H1 (cell line): Measurements from ENCODE around the gene LY6G6F. TPM values are rescaled to one million over a fixed set of nuclear protein-coding genes. Genes with fewer than 3 reads are reported as not detected.

Experiments
- CTCF ChIA-PET: fragments of 300-600 bp; sonication (Branson Sonifier 250); formaldehyde crosslinking; loops from one replicate; lab custom pipeline; 2021; ENCODE audit not compliant: partially characterized antibody; lab: Charles Lee
- POLR2A ChIA-PET: fragments of 300-600 bp; sonication (Branson Sonifier 250); formaldehyde crosslinking; loops from one replicate; lab custom pipeline; 2021; ENCODE audit warnings: inconsistent platforms; ENCODE audit not compliant: partially characterized antibody; lab: Charles Lee
- DNase-seq, 2 experiments: peaks; one replicate each; pipeline versions ENCODE4 v3.0.0 to v3.0.0-alpha.2; 2010 to 2022; ENCODE audit warnings: low spot score in 2 of 2, low read depth in 1 of 2, mixed read lengths in 1 of 2
- FAIRE-seq: peaks from 2 replicates; lab custom pipeline; 2011; peaks lifted over from hg19 to GRCh38; lab: Jason Lieb, UNC
- H2AFZ ChIP-seq: 2 replicates; pipeline ENCODE4 v1.8.1; 2012; ENCODE audit warnings: low read length, inconsistent platforms
- H2AK5ac ChIP-seq: 2 replicates; pipeline ENCODE4 v1.6.1; 2013; ENCODE audit warnings: low read depth, low read length
- H2BK120ac ChIP-seq: replicated peaks from 2 replicates; pipeline ENCODE3; 2013; ENCODE audit warnings: low read depth, low read length, inconsistent platforms
- H2BK12ac ChIP-seq: 2 replicates; pipeline ENCODE4 v1.6.1; 2013; ENCODE audit warnings: low read depth, low read length
- H2BK15ac ChIP-seq: 2 replicates; pipeline ENCODE4 v1.6.1; 2013; ENCODE audit warnings: low read length
- H2BK20ac ChIP-seq: 2 replicates; pipeline ENCODE4 v1.6.1; 2013; ENCODE audit warnings: low read length
- H2BK5ac ChIP-seq: 2 replicates; pipeline ENCODE4 v1.6.1; 2013; ENCODE audit warnings: low read depth, low read length
- H3K14ac ChIP-seq: 2 replicates; pipeline ENCODE4 v1.6.1; 2013; ENCODE audit warnings: inconsistent platforms; ENCODE audit not compliant: insufficient read length
- H3K18ac ChIP-seq: 2 replicates; pipeline ENCODE4 v1.6.1; 2013; ENCODE audit warnings: low read length; ENCODE audit errors: extremely low read depth
- H3K23ac ChIP-seq: 2 replicates; pipeline ENCODE4 v1.6.1; 2013; ENCODE audit warnings: inconsistent platforms; ENCODE audit not compliant: insufficient read length
- H3K23me2 ChIP-seq: 2 replicates; pipeline ENCODE4 v1.6.1; 2013; ENCODE audit warnings: low read depth, low read length
- H3K27ac ChIP-seq: 2 replicates; pipeline ENCODE4 v1.6.1; 2011; ENCODE audit warnings: low read depth, low read length, inconsistent platforms
- H3K27me3 ChIP-seq, 4 experiments: replicated peaks in 1 of 4; 1 replicate in 1 of 4; 2 replicates in 3 of 4; pipeline versions ENCODE4 v1.6.1 to v1.8.1; 2011 to 2013; ENCODE audit warnings: low read length in 3 of 4, mild to moderate bottlenecking in 3 of 4, inconsistent platforms in 2 of 4, mixed read lengths in 2 of 4, moderate library complexity in 1 of 4; ENCODE audit not compliant: control insufficient read depth in 3 of 4, insufficient read depth in 3 of 4; ENCODE audit errors: extremely low read depth in 1 of 4
- H3K36me3 ChIP-seq, 4 experiments: 2 replicates each; pipeline versions ENCODE4 v1.6.1 to v1.8.1; 2011 to 2013; ENCODE audit warnings: mild to moderate bottlenecking in 4 of 4, low read length in 3 of 4, moderate library complexity in 2 of 4, control low read depth in 1 of 4, inconsistent platforms in 1 of 4; ENCODE audit not compliant: insufficient read depth in 4 of 4, control insufficient read depth in 2 of 4
- H3K4ac ChIP-seq: replicated peaks from 2 replicates; pipeline ENCODE3; 2013; ENCODE audit warnings: low read length, low read depth, mixed read lengths, inconsistent platforms; ENCODE audit not compliant: insufficient read length
- H3K4me1 ChIP-seq, 4 experiments: replicated peaks in 1 of 4; 1 replicate in 1 of 4; 2 replicates in 3 of 4; pipeline versions ENCODE4 v1.6.1 to v1.8.1; 2011 to 2013; ENCODE audit warnings: low read length in 3 of 4, inconsistent platforms in 2 of 4, mixed read lengths in 1 of 4; ENCODE audit not compliant: insufficient read depth in 4 of 4, control insufficient read depth in 3 of 4
- H3K4me2 ChIP-seq, 2 experiments: 2 replicates each; pipeline versions ENCODE4 v1.6.1 to v1.8.1; 2011 to 2013; ENCODE audit warnings: low read depth in 2 of 2, low read length in 2 of 2, control low read depth in 1 of 2, inconsistent platforms in 1 of 2, mild to moderate bottlenecking in 1 of 2; ENCODE audit not compliant: insufficient read depth in 1 of 2
- H3K4me3 ChIP-seq, 4 experiments: fragments of 200-600, 300-600 bp in 1 of 4; sonication (generic), shearing (Covaris generic), sonication (Bioruptor Twin) in 1 of 4; 2 replicates each; pipeline versions ENCODE4 v1.5.1 to v1.8.1; 2011 to 2016; ENCODE audit warnings: low read length in 4 of 4, low read depth in 3 of 4, control low read depth in 2 of 4, inconsistent platforms in 2 of 4, mild to moderate bottlenecking in 2 of 4, mixed read lengths in 1 of 4, moderate library complexity in 1 of 4; ENCODE audit not compliant: insufficient read depth in 2 of 4; ENCODE audit errors: extremely low read depth in 1 of 4
- H3K56ac ChIP-seq: replicated peaks from 2 replicates; pipeline ENCODE3; 2013; ENCODE audit warnings: low read depth, mild to moderate bottlenecking, mixed read lengths, low read length, inconsistent platforms; ENCODE audit not compliant: insufficient read length
- H3K79me1 ChIP-seq: 2 replicates; pipeline ENCODE4 v1.6.1; 2013; ENCODE audit warnings: low read depth, low read length, control low read depth
- H3K79me2 ChIP-seq, 2 experiments: 2 replicates each; pipeline versions ENCODE4 v1.6.1 to v1.8.1; 2012 to 2013; ENCODE audit warnings: low read length in 2 of 2, mild to moderate bottlenecking in 2 of 2, inconsistent platforms in 1 of 2; ENCODE audit not compliant: insufficient read depth in 2 of 2, control insufficient read depth in 1 of 2
- H3K9ac ChIP-seq, 4 experiments: replicated peaks in 1 of 4; 1 replicate in 1 of 4; 2 replicates in 3 of 4; pipeline versions ENCODE4 v1.6.1 to v1.8.1; 2011 to 2013; ENCODE audit warnings: low read depth in 3 of 4, low read length in 3 of 4, control low read depth in 2 of 4, mild to moderate bottlenecking in 2 of 4, moderate library complexity in 2 of 4, inconsistent platforms in 1 of 4; ENCODE audit errors: extremely low read depth in 1 of 4
- H3K9me3 ChIP-seq, 2 experiments: 2 replicates each; pipeline versions ENCODE4 v1.6.1 to v1.8.1; 2012 to 2013; ENCODE audit warnings: mild to moderate bottlenecking in 2 of 2, moderate library complexity in 2 of 2, control low read depth in 1 of 2, inconsistent platforms in 1 of 2, low read depth in 1 of 2, low read length in 1 of 2, mixed read lengths in 1 of 2; ENCODE audit not compliant: insufficient read depth in 2 of 2
- H4K20me1 ChIP-seq, 2 experiments: replicated peaks in 1 of 2; 2 replicates each; pipeline versions ENCODE3 to v1.8.1; 2011 to 2013; ENCODE audit warnings: inconsistent platforms in 2 of 2, low read length in 2 of 2, mild to moderate bottlenecking in 1 of 2; ENCODE audit not compliant: insufficient read depth in 2 of 2, control insufficient read depth in 1 of 2
- H4K5ac ChIP-seq: 2 replicates; pipeline ENCODE4 v1.6.1; 2013; ENCODE audit warnings: low read length, low read depth, mixed read lengths, inconsistent platforms; ENCODE audit not compliant: insufficient read length
- H4K8ac ChIP-seq: 2 replicates; pipeline ENCODE4 v1.8.0; 2013; ENCODE audit warnings: mild to moderate bottlenecking, moderate library complexity, low read length, inconsistent platforms; ENCODE audit not compliant: insufficient read depth; ENCODE audit errors: extremely low read depth
- H4K91ac ChIP-seq: replicated peaks from 2 replicates; pipeline ENCODE3; 2013; ENCODE audit warnings: low read length, mixed read lengths, inconsistent platforms; ENCODE audit not compliant: insufficient read length
- CHD1 ChIP-seq: IDR thresholded peaks from 2 replicates; pipeline ENCODE4 v1.6.1; 2012; ENCODE audit warnings: low read depth, low read length, improper control_type of control experiment
- CTCF ChIP-seq, 3 experiments: IDR thresholded peaks; 1 replicate in 2 of 3; 2 replicates in 1 of 3; pipeline versions ENCODE4 v1.5.1 to v1.6.1; 2011; ENCODE audit warnings: low read length in 3 of 3, mild to moderate bottlenecking in 3 of 3, inconsistent platforms in 2 of 3, low read depth in 1 of 3, moderate library complexity in 1 of 3; ENCODE audit not compliant: insufficient read depth in 1 of 3; ENCODE audit errors: control extremely low read depth in 1 of 3
- GABPA ChIP-seq: IDR thresholded peaks from 2 replicates; pipeline ENCODE4 v1.6.1; 2011; ENCODE audit warnings: mild to moderate bottlenecking, low read length, moderate library complexity, borderline replicate concordance; ENCODE audit not compliant: insufficient read depth
- KDM1A ChIP-seq: fragments of 200-600, 300-600 bp; sonication (generic); IDR thresholded peaks from 2 replicates; pipeline ENCODE4 v1.7.1; 2016; ENCODE audit warnings: mild to moderate bottlenecking, low read length, borderline replicate concordance
- NRF1 ChIP-seq: IDR thresholded peaks from 2 replicates; pipeline ENCODE4 v1.6.1; 2011; ENCODE audit warnings: mild to moderate bottlenecking, low read depth, low read length, improper control_type of control experiment
- POU5F1 ChIP-seq: IDR thresholded peaks from 2 replicates; pipeline ENCODE4 v1.6.1; 2011; ENCODE audit warnings: low read depth, mild to moderate bottlenecking, low read length, moderate library complexity
- RAD21 ChIP-seq, 2 experiments: IDR thresholded peaks in 1 of 2; conservative IDR thresholded peaks in 1 of 2; 2 replicates each; pipeline ENCODE4 v1.6.1; 2011; ENCODE audit warnings: low read depth in 2 of 2, low read length in 2 of 2, improper control_type of control experiment in 1 of 2, inconsistent platforms in 1 of 2, mild to moderate bottlenecking in 1 of 2, moderate library complexity in 1 of 2
- SIRT6 ChIP-seq: IDR thresholded peaks from one replicate; pipeline ENCODE4 v1.7.1; 2012; ENCODE audit warnings: low read length, inconsistent platforms
- WGBS, 2 experiments: shearing (Covaris generic) in 1 of 2; methylation state at CpG; one replicate each; pipeline versions ENCODE4 v1.1.6 to v1.1.7; 2013 to 2015; ENCODE audit warnings: low lambda C conversion rate in 2 of 2, mixed read lengths in 2 of 2, inconsistent platforms in 1 of 2, low coverage in 1 of 2, missing lambda C conversion rate in 1 of 2; ENCODE audit not compliant: insufficient replicate concordance in 2 of 2, insufficient coverage in 1 of 2, insufficient read length in 1 of 2; ENCODE audit errors: extremely low coverage in 1 of 2, missing lambda C conversion rate in 1 of 2; 5-methylcytosine and 5-hydroxymethylcytosine counted together
- polyA plus RNA-seq, 7 experiments: library from polyadenylated mRNA; depleted of rRNA in 3 of 7; stranded (reverse) in 5 of 7; unstranded in 2 of 7; fragments of >200 nt in 5 of 7; fragments of 200-250 nt in 2 of 7; gene quantifications; 1 replicate in 5 of 7; 2 replicates in 1 of 7; 4 replicates in 1 of 7; pipeline versions ENCODE4 v1.2.1 to v1.2.3, GENCODE V29; 2011 to 2013; ENCODE audit warnings: missing spikeins in 2 of 7, mixed read lengths in 2 of 7
- total RNA-seq: library from RNA; stranded (reverse); fragmentation: NEBNext Ultra II Directional; extraction: Animal tissue kit (Norgen Biotek cat#: 25700); gene quantifications from 2 replicates; pipeline ENCODE4 v1.2.1, GENCODE V29; 2021

Gene LY6G6F
- total and polyA plus RNA-seq, 2 of the 8 experiments (the other 6 are each of a cell fraction or from before 2014, with no cell fraction given), result not detected

- Histone ChIP-seq H3K4me2 (peak overlapping the region; percentile 52 to 99; a peak in 3 of 4 replicates), H3K4ac (no peak overlapping the region), H3K4me1 (peaks cover 23 to 29% (median 25%) of the 10 kb centered on the region in 4 experiments), H3K4me3 (peak overlapping the region in 1 of 4 experiments; percentile 82; a peak in 3 of 8 replicates), H4K20me1 (peaks cover 4% of the 10 kb centered on the region in 2 experiments), H2AFZ (0 out of 2 replicates have a peak overlapping the region, but pooled peaks have one; percentile 86), H3K27ac (0 out of 2 replicates have a peak overlapping the region, but pooled peaks have one; percentile 31), H2BK5ac (no peak overlapping the region), H3K14ac (no peak overlapping the region), H3K23me2 (peaks cover 20% of the 10 kb centered on the region), H2BK15ac (no peak overlapping the region), H3K18ac (no peak overlapping the region; the same call in 1 of the 2 replicates), H2BK12ac (0 out of 2 replicates have a peak overlapping the region, but pooled peaks have one; percentile 98), H3K9ac (no peak overlapping the region), H3K9me3 (no peaks in the 10 kb centered on the region; a peak in 1 of 4 replicates), H3K23ac (no peak overlapping the region), H3K36me3 (peaks cover 7 to 23% (median 11%) of the 10 kb centered on the region in 4 experiments), H4K91ac (peak overlapping the region; percentile 67), H3K56ac (peak overlapping the region; percentile 5), H2AK5ac (no peak overlapping the region), H4K5ac (no peak overlapping the region), H2BK120ac (peak overlapping the region; percentile 10), H3K79me1 (peaks cover 8% of the 10 kb centered on the region; the same call in 1 of the 2 replicates), H4K8ac (no peak overlapping the region), H2BK20ac (no peak overlapping the region), H3K79me2 (peaks cover 0 to 26% of the 10 kb centered on the region in 2 experiments; a peak in 2 of 4 replicates), H3K27me3 (no peaks in the 10 kb centered on the region)
- FAIRE-seq (no peak), DNase-seq (peak in 1 of 2 experiments; percentile 49)
- CTCF ChIA-PET, result interaction anchor here (0.6 to 5.9 kb wide), 27 partner anchors 9 to 381 kb away, joined by 3 to 52 read pairs (median 4); partner anchors contain the start of genes APOM, DDAH2, HSPA1B and LY6G6D
- POLR2A ChIA-PET, result interaction anchor here (0.8 to 8.7 kb wide), 17 partner anchors 7 to 196 kb away, joined by 3 to 73 read pairs (median 9); partner anchors contain the start of genes ABHD16A, BAG6, DDAH2 and DDX39B
- WGBS, 2 experiments, result 63 to 100% methylated on average over 2 to 6 of the region's 7 CpGs
- TF ChIP-seq CTCF (IDR thresholded peaks at IDR 0.05; ENCODE audit: control extremely low read depth in 1 of 3, insufficient read depth in 1 of 3, low read depth in 1 of 3, low read length in 3 of 3) (no peak), POU5F1 (no peak), CHD1 (no peak), NRF1 (no peak), RAD21 (IDR thresholded peaks at IDR 0.05 in 1 of 2, conservative IDR thresholded peaks at IDR 0.05 in 1 of 2; ENCODE audit: low read depth in 2 of 2, low read length in 2 of 2) (no peak), GABPA (no peak), SIRT6 (no peak), KDM1A (no peak)
Observed at GRCh38 chr6:31737315-31737990, 30.8 kb downstream of the LY6G6F start.
